Ureter (tissue), 1 donor: ENCODE data around the gene CYP51A1. TPM values are rescaled to one million over a fixed set of nuclear protein-coding genes. Genes with fewer than 3 reads are reported as not detected.
"Not testable (repeated sequence)": the region's sequence is repeated elsewhere in the genome, so short reads cannot be mapped to it uniquely, and the experiment has no call there.

Source experiments
- DNase-seq: peaks from one replicate; pipeline ENCODE4 v3.0.0-alpha.2; 2020; ENCODE audit warnings: low spot score
- total RNA-seq: library from RNA; stranded (reverse); gene quantifications from one replicate; pipeline ENCODE4 v1.2.4, GENCODE V29; 2023
- donor health status: DM: yes; HTN: yes; CAD: no.

Gene CYP51A1
- total RNA-seq = 96.3 TPM

DNA sequence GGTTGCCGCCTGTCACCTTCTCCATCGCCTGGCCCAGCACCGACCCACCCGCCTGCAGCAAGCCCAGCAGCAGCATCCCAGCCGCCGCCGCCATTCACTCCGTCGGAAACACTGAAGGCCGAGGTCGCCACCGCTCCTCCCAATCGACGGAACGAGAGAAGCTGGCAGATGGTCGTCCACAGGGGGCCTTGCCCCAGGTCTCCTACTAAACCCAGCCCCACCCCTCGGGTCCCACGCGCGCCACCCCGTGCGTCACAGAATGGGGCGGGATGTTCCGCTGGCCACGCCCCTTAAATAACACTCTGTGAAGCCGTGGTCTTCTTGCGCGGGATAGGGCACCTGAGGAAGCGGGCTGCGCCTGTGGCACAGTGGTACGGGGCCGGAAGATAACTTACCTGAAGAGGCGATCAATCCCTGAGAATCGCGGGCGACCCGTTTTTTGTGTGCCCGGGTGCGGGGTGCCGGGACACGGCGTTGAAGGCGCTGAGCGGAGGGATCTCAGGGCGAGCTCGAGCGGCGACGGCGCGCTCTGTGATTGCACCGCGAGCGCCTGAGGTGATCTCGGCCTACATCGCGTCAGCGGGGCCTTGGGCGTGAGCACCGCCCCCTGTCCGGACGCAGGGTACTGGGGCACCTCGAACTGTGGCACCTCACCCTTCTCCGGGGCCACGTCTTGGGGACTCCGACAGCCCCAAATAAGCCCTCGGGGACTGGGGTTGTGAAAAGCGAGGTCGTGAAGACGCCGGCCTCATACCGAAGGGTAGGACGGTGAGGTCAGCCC lies at the start of gene CYP51A1:
Gene CYP51A1 (minus strand): TSS at position 207 of the 781 bp plus-strand sequence. CDS start 113 bp downstream, at position 94.
- DNase-seq = peak; percentile 96

DNA sequence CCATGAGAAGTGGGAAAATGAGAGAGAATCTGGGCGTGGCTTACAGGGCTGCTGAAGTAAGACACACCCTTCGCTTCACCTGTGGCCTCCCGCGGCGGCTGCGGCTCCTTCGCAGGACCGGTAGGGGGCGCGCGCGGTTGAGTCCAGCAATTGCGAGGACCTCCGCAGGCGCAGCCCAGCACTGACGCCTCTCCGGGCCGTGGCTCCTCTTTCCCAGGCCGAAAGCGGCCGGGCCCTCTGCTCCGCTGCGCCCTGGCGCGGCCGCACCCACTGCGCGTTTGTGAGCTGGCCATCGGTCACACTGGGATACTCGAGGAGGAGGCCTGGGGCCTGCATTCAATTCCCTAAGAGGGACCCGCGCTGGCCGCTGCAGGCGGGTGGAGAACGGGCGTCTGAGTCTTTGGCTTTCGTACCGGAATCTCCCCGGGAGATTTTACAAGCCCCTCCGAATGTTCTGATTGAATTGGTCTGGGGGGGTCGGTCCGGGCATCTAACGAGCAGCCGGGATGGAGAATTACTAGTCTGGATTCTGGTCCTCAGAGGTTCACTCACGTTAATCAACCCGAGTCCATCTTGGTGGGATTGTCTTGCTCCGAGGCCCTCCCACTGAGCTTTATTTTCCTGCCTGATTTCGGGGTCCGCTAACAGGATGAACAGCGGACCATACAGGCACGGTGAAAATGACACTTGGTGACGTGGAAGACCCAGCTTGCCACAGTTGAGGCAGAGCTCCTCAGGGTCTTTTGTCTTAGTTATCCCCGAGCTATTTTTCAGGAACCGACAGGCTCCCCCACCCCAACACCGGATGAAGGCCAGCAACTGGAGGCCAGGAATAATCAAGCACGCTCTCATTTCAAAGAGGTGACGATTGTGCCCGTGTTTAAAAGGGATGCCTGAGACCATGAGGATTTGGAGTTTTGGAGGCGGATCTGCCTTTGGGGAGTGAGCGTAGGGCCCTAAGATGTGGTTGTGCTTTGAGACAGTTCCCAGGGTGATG lies 44.9 kb upstream of the CYP51A1 start, which contains the start of gene LRRD1:
Gene LRRD1 (minus strand): TSS at position 215 of the 997 bp plus-strand sequence. CDS start 13,940 bp downstream, outside the sequence.
- DNase-seq = peak; percentile 88

DNA sequence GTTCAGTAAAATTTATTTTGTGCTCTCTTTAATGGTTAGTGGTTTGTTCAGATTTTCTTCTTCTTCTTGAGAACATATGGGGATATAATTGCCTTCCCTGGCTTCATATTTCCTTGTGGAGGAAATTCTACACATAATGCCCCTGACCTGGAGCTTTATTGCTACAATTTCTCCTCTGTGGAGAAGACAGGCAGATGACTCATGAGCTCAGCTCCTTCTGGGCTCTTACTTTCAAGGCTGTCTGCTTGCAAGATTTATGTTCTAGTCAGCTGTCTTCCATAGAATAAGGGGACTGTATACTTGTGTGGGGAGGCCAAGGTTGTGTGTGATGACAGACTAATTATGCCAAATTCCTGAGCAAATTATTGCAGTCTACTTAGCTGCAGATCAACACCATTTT lies 43.1 kb upstream of the CYP51A1 start:
- DNase-seq = no peak

DNA sequence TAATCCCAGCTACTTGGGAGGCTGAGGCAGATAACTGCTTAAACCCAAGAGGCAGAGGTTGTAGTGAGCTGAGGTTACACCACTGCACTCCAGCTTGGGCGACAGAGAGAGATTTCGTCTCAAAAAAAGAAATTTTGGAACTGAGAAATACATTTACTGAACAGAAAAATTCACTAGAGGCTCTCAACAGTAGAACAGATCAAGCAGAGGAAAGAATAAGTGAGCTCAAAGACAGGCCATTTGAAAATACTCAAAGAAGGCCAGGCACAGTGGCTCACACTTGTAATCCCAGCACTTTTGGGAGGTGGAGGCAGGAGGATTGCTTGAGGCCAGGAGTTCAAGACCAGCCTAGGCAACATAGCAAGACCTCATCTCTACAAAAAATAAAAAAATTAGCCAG lies 35.3 kb upstream of the CYP51A1 start:
- DNase-seq = not testable (repeated sequence)

DNA sequence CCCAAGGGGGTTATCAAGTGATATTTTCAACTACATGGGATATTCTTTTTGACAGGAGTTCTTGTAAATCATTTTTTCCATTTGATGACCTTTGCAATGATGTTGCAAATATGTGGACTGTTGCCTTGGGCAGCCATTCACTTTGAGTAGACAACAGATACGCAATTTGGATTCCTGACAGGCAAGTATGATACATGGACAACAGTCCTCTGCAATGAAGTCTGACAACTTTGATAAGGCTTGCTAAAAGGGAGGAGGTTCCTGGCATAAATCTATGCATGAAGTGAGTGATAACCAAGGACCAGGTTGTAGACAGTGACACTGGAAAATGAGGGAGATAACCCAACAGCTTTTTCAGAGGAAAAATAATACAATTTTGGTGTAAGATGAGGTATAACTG lies 27.0 kb upstream of the CYP51A1 start:
- no peak for DNase-seq

DNA sequence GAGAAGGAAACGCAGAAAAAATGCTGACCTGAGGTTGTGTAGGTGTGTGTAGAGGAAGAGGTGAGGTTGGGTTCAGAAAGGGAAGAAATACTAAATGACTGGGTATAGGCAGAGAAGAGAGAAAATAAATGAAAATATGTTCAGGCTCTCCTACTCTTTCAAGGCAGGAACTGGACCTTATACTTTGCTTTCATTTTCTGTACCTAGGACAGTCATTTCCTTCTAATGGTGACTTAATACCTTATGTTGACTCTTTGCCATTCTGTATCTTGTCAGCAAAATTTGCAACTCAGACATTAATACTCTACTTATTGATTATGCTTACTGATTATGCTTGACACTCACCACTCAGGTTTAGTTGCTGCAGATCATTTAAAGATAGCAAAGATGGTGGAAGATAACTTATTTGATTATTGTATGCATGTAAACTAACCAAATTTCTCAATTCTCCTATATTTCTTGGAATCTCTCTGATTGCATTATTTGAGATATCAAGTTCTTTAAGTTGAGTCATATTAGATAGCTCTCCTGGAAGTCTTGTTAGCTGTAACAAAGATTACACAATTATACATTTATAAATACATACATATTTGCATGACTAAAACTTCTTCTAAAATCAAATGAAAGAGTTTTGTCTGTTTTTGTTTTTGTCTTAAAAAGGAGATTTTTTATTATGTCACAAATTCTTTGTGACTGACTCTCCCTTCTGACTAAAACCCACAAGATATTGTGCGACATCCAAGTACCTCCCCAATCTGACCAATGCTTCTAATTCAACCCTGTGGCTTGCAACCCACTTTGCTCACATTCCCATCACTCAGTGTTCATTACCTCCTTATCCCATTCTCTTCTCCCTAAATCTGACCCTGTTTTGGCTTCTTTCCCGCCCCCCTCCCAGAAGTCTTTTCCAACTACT lies 24.6 kb upstream of the CYP51A1 start:
- DNase-seq = no peak

DNA sequence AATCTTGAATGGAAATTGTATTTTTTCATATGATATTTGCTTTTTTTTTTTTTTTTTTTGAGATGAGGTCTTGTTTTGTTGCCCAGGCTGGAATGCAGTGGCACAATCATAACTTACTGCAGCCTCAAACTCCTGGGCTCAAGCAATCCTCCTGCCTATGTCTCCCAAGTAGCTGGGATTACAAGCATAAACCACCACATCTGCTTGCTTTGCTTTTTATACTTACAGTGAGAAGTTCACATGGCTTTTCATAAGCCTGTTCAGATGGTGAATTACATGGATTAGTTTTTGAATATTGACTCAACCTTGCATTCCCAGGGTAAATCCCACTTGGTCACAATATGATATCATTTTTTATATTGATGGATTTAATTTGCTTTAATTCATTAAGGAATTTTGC lies 22.7 kb upstream of the CYP51A1 start:
- no peak for DNase-seq

DNA sequence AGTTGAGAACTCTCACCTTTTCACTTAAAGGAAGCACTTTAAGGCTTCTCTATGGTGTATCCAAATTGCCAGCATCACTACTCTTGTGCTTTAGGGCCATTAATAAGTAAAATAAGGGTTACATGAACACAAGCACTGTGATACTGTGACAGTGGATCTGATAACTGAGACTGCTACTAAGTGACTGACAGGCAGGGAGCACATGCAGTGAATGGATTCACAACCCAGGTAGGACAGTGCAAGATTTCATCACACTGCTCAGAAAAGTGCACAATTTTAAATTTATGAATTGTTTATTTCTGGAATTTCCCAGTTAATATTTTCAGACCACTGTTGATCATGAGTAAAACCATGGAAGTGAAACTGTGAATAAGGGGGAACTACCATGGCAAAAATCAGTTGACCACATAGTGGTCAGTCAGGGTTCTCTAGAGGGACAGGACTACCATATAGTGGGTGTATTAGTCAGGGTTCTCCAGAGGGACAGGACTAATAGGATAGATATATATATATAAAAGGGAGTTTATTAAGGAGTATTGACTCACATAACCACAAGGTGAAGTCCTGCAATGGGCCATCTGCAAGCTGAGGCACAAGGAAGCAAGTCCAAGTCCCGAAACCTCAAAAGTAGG lies 20.9 kb upstream of the CYP51A1 start:
- DNase-seq = no peak

DNA sequence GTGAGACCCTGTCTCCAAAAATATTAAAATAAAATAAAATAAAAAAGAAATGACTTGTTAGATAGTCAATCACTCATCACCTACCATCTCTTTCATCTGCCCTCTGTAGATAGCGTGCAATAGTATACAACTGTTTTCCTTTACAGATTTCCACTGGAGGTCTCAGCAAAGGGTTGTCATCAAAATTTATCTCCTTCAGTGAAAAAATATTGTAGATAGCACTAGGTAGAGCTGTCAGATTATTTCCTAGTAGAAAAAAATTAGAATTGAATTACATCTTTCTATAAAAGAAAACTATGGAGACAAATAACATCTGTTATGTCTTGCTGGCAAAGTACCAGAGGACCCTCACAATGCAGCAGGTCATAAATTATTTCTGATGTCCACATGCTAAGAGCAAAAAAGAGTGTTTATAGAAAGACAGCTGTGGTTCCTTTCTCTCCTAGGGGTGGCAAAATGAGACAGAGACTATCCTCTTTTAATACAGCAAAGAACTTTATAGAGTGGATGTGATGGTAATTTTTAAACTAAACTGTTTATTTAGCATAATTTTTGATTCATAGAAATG lies 16.3 kb upstream of the CYP51A1 start:
- DNase-seq = no peak

DNA sequence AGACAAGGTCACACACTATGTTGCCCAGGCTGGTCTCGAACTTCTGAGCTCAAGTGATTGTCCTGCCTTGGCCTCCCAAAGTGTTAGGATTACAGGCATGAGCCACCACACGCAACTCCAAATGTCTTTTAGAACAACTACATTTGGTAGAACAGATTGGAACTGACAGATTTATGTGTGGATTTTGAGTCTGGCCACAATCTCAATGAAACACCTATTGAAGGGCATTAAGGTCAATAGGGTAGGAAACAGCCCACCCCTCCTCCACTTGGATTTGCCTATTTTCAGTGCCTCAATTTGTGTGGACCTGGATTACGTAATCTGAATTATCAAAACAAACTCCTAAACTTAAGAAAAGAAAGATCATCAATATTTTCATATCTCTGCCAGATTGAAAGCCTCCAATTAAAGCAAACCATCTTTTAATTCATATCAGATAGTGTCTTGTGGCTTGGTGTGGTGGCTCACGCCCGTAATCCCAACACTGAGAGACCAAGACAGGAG lies 15.5 kb upstream of the CYP51A1 start:
- no peak for DNase-seq

DNA sequence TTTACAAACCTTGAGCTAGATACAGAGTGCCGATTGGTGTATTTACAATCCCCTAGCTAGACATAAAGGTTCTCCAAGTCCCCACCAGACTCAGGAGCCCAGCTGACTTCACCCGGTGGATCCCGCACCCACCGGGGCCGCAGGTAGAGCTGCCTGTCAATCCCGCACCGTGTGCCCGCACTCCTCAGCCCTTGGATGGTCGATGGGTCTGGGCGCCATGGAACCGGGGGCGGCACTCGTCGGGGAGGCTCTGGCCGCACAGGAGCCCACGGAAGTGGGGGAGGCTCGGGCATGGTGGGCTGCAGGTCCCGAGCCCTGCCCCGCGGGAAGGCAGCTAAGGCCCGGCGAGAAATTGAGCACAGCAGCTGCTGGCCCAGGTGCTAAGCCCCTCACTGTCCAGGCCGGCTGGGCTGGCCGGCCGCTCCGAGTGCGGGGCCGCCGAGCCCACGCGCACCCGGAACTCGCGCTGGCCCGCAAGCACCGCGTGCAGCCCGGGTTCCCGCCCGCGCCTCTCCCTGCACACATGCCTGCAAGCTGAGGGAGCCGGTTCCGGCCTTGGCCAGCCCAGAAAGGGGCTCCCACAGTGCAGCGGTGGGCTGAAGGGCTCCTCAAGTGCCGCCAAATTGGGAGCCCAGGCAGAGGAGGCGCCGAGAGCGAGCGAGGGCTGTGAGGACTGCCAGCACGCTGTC lies 9.1 kb upstream of the CYP51A1 start:
- DNase-seq = not testable (repeated sequence)

DNA sequence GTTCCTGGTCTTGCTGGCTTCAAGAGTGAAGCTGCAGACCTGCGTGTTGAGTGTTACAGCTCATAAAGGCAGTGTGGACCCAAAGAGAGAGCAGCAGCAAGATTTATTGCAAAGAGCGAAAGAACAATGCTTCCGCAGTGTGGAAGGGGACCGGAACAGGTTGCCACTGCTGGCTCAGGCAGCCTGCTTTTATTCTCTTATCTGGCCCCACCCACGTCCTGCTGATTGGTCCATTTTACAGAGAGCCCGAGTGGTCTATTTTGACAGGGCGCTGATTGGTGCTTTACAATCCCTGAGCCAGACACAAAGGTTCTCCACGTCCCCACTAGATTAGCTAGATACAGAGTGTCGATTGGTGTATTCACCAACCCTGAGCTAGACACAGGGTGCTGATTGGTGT lies 8.5 kb upstream of the CYP51A1 start:
- DNase-seq = not testable (repeated sequence)

DNA sequence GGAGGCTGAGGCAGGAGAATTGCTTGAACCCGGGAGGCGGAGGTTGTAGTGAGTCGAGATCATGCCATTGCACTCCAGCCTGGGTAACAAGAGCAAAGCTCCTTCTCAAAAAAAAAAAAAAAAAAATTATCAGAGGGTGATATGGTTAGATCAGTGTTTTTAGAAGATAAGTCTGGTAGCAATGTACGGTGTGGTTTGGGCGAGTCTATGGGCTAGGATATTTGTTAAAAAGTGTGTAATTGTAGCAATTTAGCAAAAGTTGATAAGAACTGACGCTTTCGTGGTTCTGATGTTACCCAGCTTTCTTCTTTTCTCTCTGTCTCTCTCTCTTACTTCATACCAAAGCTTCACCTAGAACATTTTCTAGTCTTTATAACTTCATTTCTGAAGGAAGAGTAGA lies 6.9 kb upstream of the CYP51A1 start:
- DNase-seq = no peak

DNA sequence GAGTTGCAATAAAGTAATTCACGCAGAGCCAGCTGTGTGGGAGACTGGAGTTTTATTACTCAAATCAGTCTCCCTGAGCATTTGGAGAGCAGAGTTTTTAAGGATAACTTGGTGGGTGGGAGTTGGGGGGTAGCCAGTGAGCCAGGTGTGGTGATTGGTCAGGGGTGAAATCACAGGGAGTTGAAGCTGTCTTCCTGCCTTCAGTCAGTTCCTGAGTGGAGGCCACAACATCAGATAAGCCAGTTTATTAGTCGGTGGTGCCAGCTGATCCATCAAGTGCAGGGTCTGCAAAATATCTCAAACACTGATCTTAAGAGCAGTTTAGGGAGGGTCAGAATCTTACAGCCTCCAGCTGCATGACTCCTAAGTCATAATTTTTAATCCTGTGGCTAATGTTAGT lies 3.3 kb upstream of the CYP51A1 start:
- DNase-seq = no peak

DNA sequence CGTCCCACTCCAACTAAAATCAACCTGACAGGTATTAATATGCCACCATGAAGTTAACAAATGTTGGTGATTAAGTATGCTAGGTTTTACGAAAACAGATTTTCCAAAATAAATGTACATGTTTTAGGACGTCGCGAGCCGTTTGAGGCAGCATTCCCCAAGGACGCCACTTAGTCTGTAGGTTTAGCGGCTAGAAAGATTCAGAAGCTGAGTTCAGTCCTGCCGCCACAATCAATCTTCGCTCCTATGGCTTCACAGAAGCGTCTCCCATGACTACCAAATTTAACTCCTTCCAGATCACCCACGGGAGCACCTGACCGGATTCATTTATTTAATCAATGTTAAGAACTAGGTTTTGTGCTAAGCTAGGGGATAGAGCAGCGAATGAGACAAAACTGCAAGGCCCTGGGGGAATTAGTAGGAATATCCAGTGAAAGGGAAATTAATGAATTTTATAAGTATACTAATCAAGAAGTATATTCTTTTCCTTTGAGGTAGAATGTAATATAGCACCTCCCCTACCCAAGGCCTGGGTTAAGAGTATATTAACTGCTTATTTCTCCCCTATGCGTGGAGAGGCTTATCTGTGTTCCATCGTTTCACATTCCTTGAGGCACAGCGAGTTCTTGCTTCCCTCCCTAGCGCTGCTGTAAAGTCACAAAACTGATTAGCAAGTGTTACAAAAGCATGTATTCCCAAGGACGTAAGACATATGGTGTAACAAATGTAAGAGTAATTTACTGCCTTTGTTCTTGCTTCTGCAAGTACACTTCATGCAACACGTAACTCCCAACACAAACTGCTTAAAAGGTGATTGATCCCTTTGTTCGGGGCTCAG lies 994 bp upstream of the CYP51A1 start:
- peak; percentile 50 for DNase-seq

DNA sequence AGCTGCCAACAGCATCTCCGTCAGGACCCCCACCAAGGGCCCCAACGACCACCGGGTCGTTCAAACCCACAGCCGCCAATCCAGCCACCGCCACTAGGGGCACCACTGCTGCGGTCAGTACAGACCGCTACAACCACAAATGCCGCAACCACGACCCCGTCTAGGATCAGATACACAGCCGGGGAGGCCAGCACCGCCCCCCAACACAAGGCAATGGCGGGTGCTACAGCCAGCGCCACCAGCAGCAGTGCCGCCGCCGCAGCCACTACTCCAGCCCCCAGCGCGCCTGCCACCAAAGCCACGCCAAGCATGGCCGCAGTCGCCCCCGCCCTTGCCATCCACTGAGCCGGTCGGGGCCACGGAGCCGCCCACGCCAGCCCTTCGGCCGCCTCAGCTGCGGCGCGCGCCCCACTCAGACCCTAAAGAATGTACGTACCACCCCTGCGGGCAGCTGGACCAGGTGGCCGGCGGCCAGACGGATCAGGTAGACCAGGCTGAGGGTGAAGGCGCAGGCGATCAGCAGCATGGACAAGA lies 473 bp downstream of the CYP51A1 start:
- DNase-seq = peak; percentile 74

DNA sequence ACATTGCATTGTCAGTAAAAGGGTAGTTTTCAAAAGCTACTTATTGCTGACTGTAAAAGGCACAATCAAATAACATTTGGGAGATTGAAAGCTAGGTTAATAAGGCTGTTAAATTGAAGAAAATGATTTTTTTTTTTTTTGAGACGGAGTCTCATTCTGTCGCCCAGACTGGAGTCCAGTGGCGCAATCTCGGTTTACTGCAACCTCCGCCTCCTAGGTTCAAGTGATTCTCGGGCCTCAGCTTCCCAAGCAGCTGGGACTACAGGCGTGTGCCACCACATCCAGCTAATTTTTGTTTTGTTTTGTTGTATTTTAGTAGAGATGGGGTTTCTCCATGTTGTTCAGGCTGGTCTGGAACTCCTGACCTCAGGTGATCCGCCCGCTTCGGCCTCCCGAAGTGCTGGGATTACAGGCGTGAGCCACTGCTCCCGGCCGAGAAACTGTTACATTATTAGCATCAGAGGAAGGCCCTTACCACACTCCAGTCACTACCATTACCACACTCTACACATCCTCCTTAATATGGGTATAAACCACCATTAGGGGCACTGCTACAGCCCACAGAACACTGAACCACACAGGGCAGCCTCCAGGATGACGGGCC lies 1.0 kb downstream of the CYP51A1 start:
- DNase-seq = no peak

DNA sequence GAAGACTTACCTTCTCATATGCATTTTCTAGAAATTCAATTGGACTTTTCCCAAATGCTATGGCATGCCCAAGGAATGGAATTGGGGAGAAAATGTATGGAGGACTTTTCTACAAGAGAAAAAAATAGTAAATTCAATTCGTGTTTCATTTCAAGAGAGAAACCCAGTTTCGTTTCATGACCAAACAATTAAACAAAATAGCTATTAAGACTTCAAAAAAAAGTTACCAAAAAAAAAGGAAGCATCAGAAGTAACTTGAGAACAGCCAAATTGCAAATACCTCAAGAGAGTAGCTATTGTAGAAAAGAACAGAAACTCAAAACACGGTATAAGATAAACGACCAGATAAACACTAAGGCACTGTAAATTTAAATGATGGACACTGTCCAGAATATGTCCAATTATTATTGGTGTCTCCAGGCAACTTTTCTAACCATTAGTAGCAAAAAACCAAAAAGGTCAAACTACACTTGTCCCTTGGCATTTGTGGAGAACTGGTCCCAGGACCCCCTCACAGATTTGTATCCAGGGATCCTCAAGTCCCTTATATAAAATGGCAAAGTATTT lies 2.4 kb downstream of the CYP51A1 start:
- no peak for DNase-seq
